ENCODE measurements around the gene LPP. TPM values are rescaled to one million over a fixed set of nuclear protein-coding genes. Genes with fewer than 3 reads are reported as not detected.
A peak's percentile ranks its signal among the peaks of the same experiment; 100 is the strongest.

The LPP gene
- total RNA-seq, 1 experiment from 2014 or later, result 32.6 TPM

- no peak for DNase-seq (ENCODE audit: low read depth)
Measured at GRCh38 chr3:188135271-188135670, 18.7 kb upstream of the LPP start.

- DNase-seq (ENCODE audit: low read depth), result no peak
Measured at GRCh38 chr3:188137051-188137450, 16.9 kb upstream of the LPP start.

GRCh38 chr3:188139466-188139865 lies 14.5 kb upstream of the LPP start:
- no peak for DNase-seq (ENCODE audit: low read depth)

- no peak for DNase-seq (ENCODE audit: low read depth)
Measured at GRCh38 chr3:188146219-188146618, 7.7 kb upstream of the LPP start.

GRCh38 chr3:188147782-188148181 lies 6.2 kb upstream of the LPP start:
- DNase-seq (ENCODE audit: low read depth), result no peak

GRCh38 chr3:188148318-188148717 lies 5.6 kb upstream of the LPP start:
- DNase-seq (ENCODE audit: low read depth), result no peak

- DNase-seq (ENCODE audit: low read depth), result no peak
Measured at GRCh38 chr3:188149587-188149986, 4.4 kb upstream of the LPP start.

GRCh38 chr3:188150982-188151381 lies 3.0 kb upstream of the LPP start:
- DNase-seq (ENCODE audit: low read depth), result peak; percentile 56

- peak; percentile 69 for DNase-seq (ENCODE audit: low read depth)
Measured at GRCh38 chr3:188151438-188151837, 2.5 kb upstream of the LPP start.

- peak; percentile 74 for DNase-seq (ENCODE audit: low read depth)
Measured at GRCh38 chr3:188152660-188153436, 1.1 kb upstream of the LPP start.

GRCh38 chr3:188153437-188154013 lies 432 bp upstream of the LPP start:
- DNase-seq (ENCODE audit: low read depth), result peak; percentile 96

GRCh38 chr3:188154809-188155574 lies 1.0 kb downstream of the LPP start:
- DNase-seq (ENCODE audit: low read depth), result peak; percentile 28

GRCh38 chr3:188156056-188156455 lies 2.1 kb downstream of the LPP start:
- no peak for DNase-seq (ENCODE audit: low read depth)

GRCh38 chr3:188157407-188157806 lies 3.5 kb downstream of the LPP start:
- no peak for DNase-seq (ENCODE audit: low read depth)

- DNase-seq (ENCODE audit: low read depth), result no peak
Measured at GRCh38 chr3:188157971-188158370, 4.0 kb downstream of the LPP start.

GRCh38 chr3:188158731-188159310 lies 4.9 kb downstream of the LPP start:
- DNase-seq (ENCODE audit: low read depth), result no peak

GRCh38 chr3:188160751-188161150 lies 6.8 kb downstream of the LPP start:
- no peak for DNase-seq (ENCODE audit: low read depth)

- DNase-seq (ENCODE audit: low read depth), result peak; percentile 69
Measured at GRCh38 chr3:188164248-188164687, 10.3 kb downstream of the LPP start.

GRCh38 chr3:188165596-188165995 lies 11.6 kb downstream of the LPP start:
- peak; percentile 28 for DNase-seq (ENCODE audit: low read depth)

GRCh38 chr3:188166441-188166840 lies 12.5 kb downstream of the LPP start:
- DNase-seq (ENCODE audit: low read depth), result no peak

GRCh38 chr3:188168186-188168585 lies 14.2 kb downstream of the LPP start:
- no peak for DNase-seq (ENCODE audit: low read depth)

- no peak for DNase-seq (ENCODE audit: low read depth)
Measured at GRCh38 chr3:188168648-188169047, 14.7 kb downstream of the LPP start.

Data from M059J (cell line).